Amniotic epithelial cell (primary cell): Measurements from ENCODE around the gene SPIN4.
"Not testable (repeated sequence)": the region's sequence is repeated elsewhere in the genome, so short reads cannot be mapped to it uniquely, and the experiment has no call there.

Experiments used
- DNase-seq: peaks from one replicate; pipeline ENCODE4 v3.0.0-alpha.2; 2010; ENCODE audit warnings: low read depth

Gene SPIN4

DNA sequence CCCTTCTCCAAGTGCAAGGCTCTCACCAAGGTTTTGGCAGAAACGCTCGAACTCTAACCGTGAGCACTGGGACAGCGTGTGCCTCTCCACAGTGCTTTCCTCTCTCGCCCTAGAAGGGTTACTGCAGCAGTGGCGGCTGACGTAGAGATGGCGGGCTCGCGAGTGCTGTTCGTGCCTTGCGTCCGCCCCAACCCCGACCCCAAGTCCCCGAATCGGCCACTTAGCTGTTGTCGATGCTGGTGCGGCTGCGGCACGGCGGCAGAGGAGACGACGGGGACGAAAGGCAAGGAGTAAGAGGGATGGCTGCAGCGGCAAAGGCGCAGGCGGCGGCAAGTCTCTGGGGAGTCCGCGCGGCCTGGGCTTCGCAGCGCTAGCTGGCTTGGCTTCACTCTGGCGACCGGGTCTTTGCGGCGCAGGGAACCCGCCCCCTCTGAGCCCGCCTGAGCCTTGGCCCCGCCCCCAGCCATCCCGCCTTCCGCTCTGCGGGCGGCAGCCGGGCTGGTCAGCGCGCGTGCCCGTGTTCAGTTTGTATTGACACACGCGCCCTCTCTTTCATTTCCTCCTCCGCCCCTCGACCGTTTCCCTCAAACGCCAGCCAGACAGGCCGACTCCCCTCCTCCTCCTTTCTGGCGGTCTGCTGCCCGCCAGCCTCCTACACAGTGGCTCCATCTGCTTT is at the start of gene SPIN4:
SPIN4 (minus strand) TSS at position 392 of the 676 bp plus-strand sequence. CDS start 513 bp downstream, outside the sequence.
- peak; percentile 86 for DNase-seq

DNA sequence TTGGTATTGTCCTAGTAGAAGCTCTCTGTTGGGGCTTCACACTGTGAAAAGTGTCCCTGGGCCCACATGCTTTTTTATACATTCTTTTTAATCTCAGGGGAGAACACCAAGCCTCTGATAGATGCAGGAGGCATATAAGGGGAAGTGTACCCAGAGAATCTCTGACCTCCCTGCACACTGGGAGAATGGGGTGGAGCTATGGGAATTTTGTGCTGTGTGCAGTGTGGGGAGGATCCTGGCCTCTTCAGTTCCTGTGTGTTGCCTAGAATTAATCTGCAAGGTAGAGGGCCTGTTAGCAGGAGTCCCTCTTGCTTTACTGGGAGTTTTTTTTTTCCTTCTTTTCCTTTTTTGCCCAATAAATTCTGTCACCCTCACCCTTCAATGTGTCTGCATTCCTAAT is 49.2 kb upstream of the SPIN4 start:
- no peak for DNase-seq

- DNase-seq = no peak
Observed at GRCh38 chrX:63394872-63395271, 43.7 kb upstream of the SPIN4 start.

- DNase-seq = not testable (repeated sequence)
Observed at GRCh38 chrX:63393094-63393493, 42.0 kb upstream of the SPIN4 start.

GRCh38 chrX:63387411-63387810 is 36.3 kb upstream of the SPIN4 start:
- no peak for DNase-seq

GRCh38 chrX:63384263-63384662 is 33.1 kb upstream of the SPIN4 start:
- not testable (repeated sequence) for DNase-seq

- not testable (repeated sequence) for DNase-seq
Observed at GRCh38 chrX:63373012-63373411, 21.9 kb upstream of the SPIN4 start.

DNA sequence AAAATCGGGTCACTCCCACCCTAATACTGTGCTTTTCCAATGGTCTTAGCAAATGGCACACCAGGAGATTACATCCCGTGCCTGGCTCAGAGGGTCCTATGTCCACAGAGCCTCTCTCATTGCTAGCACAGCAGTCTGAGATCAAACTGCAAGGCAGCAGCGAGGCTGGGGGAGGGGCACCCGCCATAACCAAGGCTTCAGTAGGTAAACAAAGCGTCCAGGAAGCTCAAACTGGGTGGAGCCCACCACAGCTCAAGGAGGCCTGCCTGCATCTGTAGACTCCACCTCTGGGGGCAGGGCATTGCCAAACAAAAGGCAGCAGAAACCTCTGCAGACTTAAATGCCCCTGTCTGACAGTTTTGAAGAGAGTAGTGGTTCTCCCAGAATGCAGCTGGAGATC is 16.6 kb upstream of the SPIN4 start:
- DNase-seq = not testable (repeated sequence)

GRCh38 chrX:63363788-63364187 is 12.7 kb upstream of the SPIN4 start:
- DNase-seq = no peak

DNA sequence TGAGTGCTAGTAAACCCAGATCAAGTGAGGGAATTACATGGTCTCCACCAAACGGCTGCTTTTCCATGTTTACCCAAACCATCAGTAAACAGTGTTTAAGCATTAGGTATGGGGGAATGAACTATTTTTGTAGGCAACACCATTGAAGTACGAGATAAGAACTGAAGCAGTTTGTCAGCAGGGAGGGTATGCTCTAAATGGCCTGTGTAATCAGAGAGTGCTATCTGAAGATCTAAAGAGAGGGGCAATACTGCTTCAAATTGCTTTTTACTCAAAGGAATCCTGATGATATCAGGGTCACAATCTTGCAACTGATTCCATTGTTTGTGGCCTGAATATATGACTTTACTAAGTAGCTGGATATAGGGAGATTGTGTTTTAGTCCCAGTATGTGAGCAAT is 10.4 kb upstream of the SPIN4 start:
- no peak for DNase-seq

DNA sequence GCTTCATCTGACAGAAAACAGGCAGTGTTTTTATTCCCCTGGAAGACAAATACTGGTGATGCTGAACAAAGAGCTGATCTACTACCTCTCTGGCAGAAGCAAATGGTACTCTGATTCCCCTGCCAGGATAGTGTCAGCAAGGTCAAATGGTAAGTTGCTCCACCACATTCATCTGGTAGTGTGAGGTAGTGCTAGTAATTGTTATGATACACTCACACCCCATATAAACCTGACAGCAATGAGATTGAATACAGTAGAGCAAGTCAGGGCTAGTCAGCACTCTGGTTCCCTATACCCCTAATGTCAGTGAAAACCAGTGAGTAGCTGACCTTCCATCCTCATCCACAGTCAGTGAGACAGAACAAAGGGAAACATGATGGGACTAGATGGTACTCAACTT is 3.4 kb upstream of the SPIN4 start:
- no peak for DNase-seq

GRCh38 chrX:63350465-63350877 is 661 bp downstream of the SPIN4 start:
- DNase-seq = peak; percentile 6

DNA sequence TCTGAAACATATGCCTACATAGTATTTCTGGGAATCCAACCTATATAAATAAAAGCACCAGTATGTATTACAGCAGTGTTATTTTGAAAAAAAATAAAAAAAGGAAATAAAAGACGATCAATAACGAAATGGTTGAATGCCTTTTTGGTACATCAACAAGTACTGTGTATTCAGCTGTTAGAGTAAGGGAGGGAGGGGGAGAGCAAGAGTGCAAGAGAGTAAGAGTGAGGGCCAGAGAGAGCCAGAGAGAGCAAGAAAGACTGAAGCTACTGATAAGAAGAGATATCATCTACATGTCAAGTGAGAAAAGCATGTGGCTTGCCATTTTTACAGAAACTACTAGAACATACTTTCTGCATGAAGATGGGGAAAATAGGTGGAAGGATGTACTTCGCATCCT is 1.8 kb downstream of the SPIN4 start:
- DNase-seq = peak; percentile 8

- peak; percentile 37 for DNase-seq
Observed at GRCh38 chrX:63330681-63331080, 20.5 kb downstream of the SPIN4 start.

- no peak for DNase-seq
Observed at GRCh38 chrX:63327788-63328187, 23.3 kb downstream of the SPIN4 start.

GRCh38 chrX:63299596-63299995 is 51.5 kb downstream of the SPIN4 start:
- DNase-seq = no peak
